HL-60 (cell line): ENCODE results near the gene RAPGEF4.

Source experiments
- POLR2AphosphoS5 ChIP-seq: IDR thresholded peaks from 2 replicates; pipeline ENCODE4 v1.6.1; 2012; ENCODE audit warnings: low read depth
- SPI1 ChIP-seq: IDR thresholded peaks from 2 replicates; pipeline ENCODE4 v1.6.1; 2012; ENCODE audit warnings: low read depth, mild to moderate bottlenecking, borderline replicate concordance
- TF ChIP-seq, protein P1 (sequence below): IDR thresholded peaks from one replicate; pipeline ENCODE4 v1.5.1; 2011; ENCODE audit warnings: low read length, control low read depth, inconsistent platforms; ENCODE audit not compliant: insufficient read depth
- TF ChIP-seq, protein P2 (sequence below): IDR thresholded peaks from 2 replicates; pipeline ENCODE4 v1.6.1; 2012; ENCODE audit warnings: low read depth; ENCODE audit not compliant: insufficient replicate concordance

DNA sequence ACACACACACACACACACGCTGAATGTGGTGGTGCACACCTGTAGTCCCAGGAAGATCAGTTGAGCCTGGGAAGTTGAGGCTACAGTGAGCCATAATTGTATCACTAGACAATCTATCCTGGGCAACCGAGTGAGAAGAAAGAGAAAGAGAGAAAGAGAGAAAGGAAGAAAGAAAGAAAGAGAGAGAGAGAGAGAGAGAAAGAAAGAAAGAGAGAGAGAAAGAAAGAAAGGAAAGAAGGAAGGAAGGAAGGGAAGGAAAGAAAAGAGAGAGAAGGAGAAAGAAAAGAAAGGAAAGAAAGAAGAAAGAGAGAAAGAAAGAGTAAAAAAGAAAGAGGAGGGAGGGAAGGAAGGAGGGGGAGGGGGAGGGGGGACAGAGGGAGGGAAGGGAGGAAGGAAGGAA, 190.0 kb downstream of the RAPGEF4 start:
- TF ChIP-seq, protein P1, sequence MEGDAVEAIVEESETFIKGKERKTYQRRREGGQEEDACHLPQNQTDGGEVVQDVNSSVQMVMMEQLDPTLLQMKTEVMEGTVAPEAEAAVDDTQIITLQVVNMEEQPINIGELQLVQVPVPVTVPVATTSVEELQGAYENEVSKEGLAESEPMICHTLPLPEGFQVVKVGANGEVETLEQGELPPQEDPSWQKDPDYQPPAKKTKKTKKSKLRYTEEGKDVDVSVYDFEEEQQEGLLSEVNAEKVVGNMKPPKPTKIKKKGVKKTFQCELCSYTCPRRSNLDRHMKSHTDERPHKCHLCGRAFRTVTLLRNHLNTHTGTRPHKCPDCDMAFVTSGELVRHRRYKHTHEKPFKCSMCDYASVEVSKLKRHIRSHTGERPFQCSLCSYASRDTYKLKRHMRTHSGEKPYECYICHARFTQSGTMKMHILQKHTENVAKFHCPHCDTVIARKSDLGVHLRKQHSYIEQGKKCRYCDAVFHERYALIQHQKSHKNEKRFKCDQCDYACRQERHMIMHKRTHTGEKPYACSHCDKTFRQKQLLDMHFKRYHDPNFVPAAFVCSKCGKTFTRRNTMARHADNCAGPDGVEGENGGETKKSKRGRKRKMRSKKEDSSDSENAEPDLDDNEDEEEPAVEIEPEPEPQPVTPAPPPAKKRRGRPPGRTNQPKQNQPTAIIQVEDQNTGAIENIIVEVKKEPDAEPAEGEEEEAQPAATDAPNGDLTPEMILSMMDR, result no peak
- no peak for TF ChIP-seq SPI1
- TF ChIP-seq POLR2AphosphoS5, result no peak
- TF ChIP-seq, protein P2, sequence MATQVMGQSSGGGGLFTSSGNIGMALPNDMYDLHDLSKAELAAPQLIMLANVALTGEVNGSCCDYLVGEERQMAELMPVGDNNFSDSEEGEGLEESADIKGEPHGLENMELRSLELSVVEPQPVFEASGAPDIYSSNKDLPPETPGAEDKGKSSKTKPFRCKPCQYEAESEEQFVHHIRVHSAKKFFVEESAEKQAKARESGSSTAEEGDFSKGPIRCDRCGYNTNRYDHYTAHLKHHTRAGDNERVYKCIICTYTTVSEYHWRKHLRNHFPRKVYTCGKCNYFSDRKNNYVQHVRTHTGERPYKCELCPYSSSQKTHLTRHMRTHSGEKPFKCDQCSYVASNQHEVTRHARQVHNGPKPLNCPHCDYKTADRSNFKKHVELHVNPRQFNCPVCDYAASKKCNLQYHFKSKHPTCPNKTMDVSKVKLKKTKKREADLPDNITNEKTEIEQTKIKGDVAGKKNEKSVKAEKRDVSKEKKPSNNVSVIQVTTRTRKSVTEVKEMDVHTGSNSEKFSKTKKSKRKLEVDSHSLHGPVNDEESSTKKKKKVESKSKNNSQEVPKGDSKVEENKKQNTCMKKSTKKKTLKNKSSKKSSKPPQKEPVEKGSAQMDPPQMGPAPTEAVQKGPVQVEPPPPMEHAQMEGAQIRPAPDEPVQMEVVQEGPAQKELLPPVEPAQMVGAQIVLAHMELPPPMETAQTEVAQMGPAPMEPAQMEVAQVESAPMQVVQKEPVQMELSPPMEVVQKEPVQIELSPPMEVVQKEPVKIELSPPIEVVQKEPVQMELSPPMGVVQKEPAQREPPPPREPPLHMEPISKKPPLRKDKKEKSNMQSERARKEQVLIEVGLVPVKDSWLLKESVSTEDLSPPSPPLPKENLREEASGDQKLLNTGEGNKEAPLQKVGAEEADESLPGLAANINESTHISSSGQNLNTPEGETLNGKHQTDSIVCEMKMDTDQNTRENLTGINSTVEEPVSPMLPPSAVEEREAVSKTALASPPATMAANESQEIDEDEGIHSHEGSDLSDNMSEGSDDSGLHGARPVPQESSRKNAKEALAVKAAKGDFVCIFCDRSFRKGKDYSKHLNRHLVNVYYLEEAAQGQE, result no peak
